GM23338 (cell line): ENCODE measurements around the gene FOXK2. TPM values are rescaled to one million over a fixed set of nuclear protein-coding genes. Genes with fewer than 3 reads are reported as not detected.

Experiments
- ATAC-seq: fragments of 200-7000 bp; cut with Tn5 transposase; 3 replicates; pipeline ENCODE4 v1.9.1; 2020
- DNase-seq: peaks from one replicate; pipeline ENCODE4 v3.0.0-alpha.2; 2015; ENCODE audit warnings: low spot score
- H2AFZ ChIP-seq: fragments of 200-600 bp; sonication (generic); 2 replicates; pipeline ENCODE4 v1.8.0; 2016; ENCODE audit warnings: antibody characterized with exemption, mild to moderate bottlenecking, moderate library complexity
- H3F3A ChIP-seq: fragments of 200-600 bp; sonication (generic); replicated peaks from 2 replicates; pipeline ENCODE4 v1.8.0; 2017; ENCODE audit warnings: antibody characterized with exemption, mixed run types, low read depth
- H3K27ac ChIP-seq: fragments of 200-600 bp; sonication (generic); 2 replicates; pipeline ENCODE4 v1.6.1; 2016; ENCODE audit warnings: low read depth
- H3K27me3 ChIP-seq: fragments of 200-600 bp; sonication (generic); 2 replicates; pipeline ENCODE4 v1.8.0; 2016; ENCODE audit warnings: mild to moderate bottlenecking, mixed run types, moderate library complexity; ENCODE audit not compliant: insufficient read depth
- H3K36me3 ChIP-seq: fragments of 200-600 bp; sonication (generic); 2 replicates; pipeline ENCODE4 v1.8.0; 2016; ENCODE audit warnings: mild to moderate bottlenecking; ENCODE audit not compliant: insufficient read depth
- H3K4me1 ChIP-seq: fragments of 200-600 bp; sonication (generic); 2 replicates; pipeline ENCODE4 v1.8.0; 2016; ENCODE audit warnings: mild to moderate bottlenecking, moderate library complexity; ENCODE audit not compliant: insufficient read depth
- H3K4me2 ChIP-seq: fragments of 200-600 bp; sonication (generic); 2 replicates; pipeline ENCODE4 v1.7.1; 2017; ENCODE audit warnings: mixed run types
- H3K4me3 ChIP-seq: fragments of 200-600 bp; sonication (generic); 2 replicates; pipeline ENCODE4 v1.6.1; 2016; ENCODE audit warnings: mixed run types
- H3K79me2 ChIP-seq: fragments of 200-600 bp; sonication (generic); replicated peaks from 2 replicates; pipeline ENCODE4 v1.8.0; 2017; ENCODE audit warnings: mild to moderate bottlenecking; ENCODE audit not compliant: insufficient read depth
- H3K9me2 ChIP-seq: fragments of 200-600 bp; sonication (generic); 2 replicates; pipeline ENCODE4 v1.8.0; 2017; ENCODE audit not compliant: insufficient read depth
- H4K20me1 ChIP-seq: fragments of 200-600 bp; sonication (generic); replicated peaks from 2 replicates; pipeline ENCODE4 v1.8.0; 2017; ENCODE audit warnings: mild to moderate bottlenecking; ENCODE audit not compliant: insufficient read depth
- H3K27ac Mint-ChIP-seq: 2 replicates; pipeline ENCODE4 v1.8.0; 2020; ENCODE audit warnings: inconsistent platforms, mild to moderate bottlenecking, moderate library complexity, mixed read lengths
- H3K27me3 Mint-ChIP-seq: 3 replicates; pipeline ENCODE4 v1.8.0; 2022; ENCODE audit warnings: low read depth, mild to moderate bottlenecking, moderate library complexity, mixed read lengths, inconsistent platforms; ENCODE audit not compliant: insufficient read depth, poor library complexity
- H3K36me3 Mint-ChIP-seq: 3 replicates; pipeline ENCODE4 v1.8.0; 2021; ENCODE audit warnings: low read depth, mild to moderate bottlenecking, inconsistent platforms, moderate library complexity, mixed read lengths
- H3K4me1 Mint-ChIP-seq: 3 replicates; pipeline ENCODE4 v1.8.0; 2020; ENCODE audit warnings: mild to moderate bottlenecking, inconsistent platforms, mixed read lengths
- H3K4me3 Mint-ChIP-seq: 3 replicates; pipeline ENCODE4 v1.8.0; 2021; ENCODE audit warnings: moderate library complexity, mild to moderate bottlenecking, inconsistent platforms, mixed read lengths
- H3K9me3 Mint-ChIP-seq: 3 replicates; pipeline ENCODE4 v1.8.0; 2020; ENCODE audit warnings: moderate library complexity, mild to moderate bottlenecking, inconsistent platforms, mixed read lengths
- CREB1 ChIP-seq: fragments of 250-450 bp; sonication (Bioruptor Pico); IDR thresholded peaks from 2 replicates; pipeline ENCODE4 v1.5.0; 2020; ENCODE audit warnings: low read depth, mild to moderate bottlenecking, moderate library complexity
- ETS1 ChIP-seq: IDR thresholded peaks from 2 replicates; pipeline ENCODE4 v1.6.1; 2016; ENCODE audit warnings: antibody characterized with exemption
- EZH2 ChIP-seq: fragments of 200-600 bp; sonication (generic); IDR thresholded peaks from one replicate; pipeline ENCODE4 v1.8.0; 2017; ENCODE audit warnings: antibody characterized with exemption, mild to moderate bottlenecking, low read depth; ENCODE audit not compliant: unreplicated experiment
- EZH2phosphoT487 ChIP-seq: fragments of 200-600 bp; sonication (generic); IDR thresholded peaks from one replicate; pipeline ENCODE4 v1.8.1; 2018; ENCODE audit warnings: antibody characterized with exemption; ENCODE audit not compliant: unreplicated experiment
- JUNB ChIP-seq: IDR thresholded peaks from one replicate; pipeline ENCODE4 v1.6.1; 2016; ENCODE audit warnings: antibody characterized with exemption; ENCODE audit not compliant: unreplicated experiment
- NANOG ChIP-seq: IDR thresholded peaks from 2 replicates; pipeline ENCODE4 v1.6.1; 2016; ENCODE audit warnings: antibody characterized with exemption, borderline replicate concordance
- POLR2AphosphoS5 ChIP-seq: IDR thresholded peaks from 2 replicates; pipeline ENCODE4 v1.6.1; 2016; ENCODE audit warnings: antibody characterized with exemption, low read depth
- STAT1 ChIP-seq: IDR thresholded peaks from one replicate; pipeline ENCODE4 v1.6.1; 2016; ENCODE audit warnings: antibody characterized with exemption; ENCODE audit not compliant: unreplicated experiment
- ZNF114 ChIP-seq: fragments of 250-450 bp; sonication (Bioruptor Pico); IDR thresholded peaks from 2 replicates; pipeline ENCODE4 v1.5.0; 2020; ENCODE audit warnings: mild to moderate bottlenecking, moderate library complexity
- ZNF331 ChIP-seq: fragments of 250-450 bp; sonication (Bioruptor Pico); IDR thresholded peaks from 2 replicates; pipeline ENCODE4 v1.5.0; 2020; ENCODE audit warnings: low read depth, mild to moderate bottlenecking, moderate library complexity
- polyA plus RNA-seq: library from polyadenylated mRNA; unstranded; fragments of >200 nt; fragmentation: Nextera tagmentation; extraction: Ambion mirVana; gene quantifications from 2 replicates; pipeline ENCODE4 v1.2.1, GENCODE V29; 2016
- total RNA-seq: library from RNA; depleted of rRNA; stranded (reverse); fragments of >200 nt; shearing (Covaris generic); gene quantifications from 2 replicates; pipeline ENCODE4 v1.2.3, GENCODE V29; 2014
- TF ChIP-seq, protein P1 (sequence below): IDR thresholded peaks from one replicate; pipeline ENCODE4 v1.6.1; 2018; ENCODE audit warnings: antibody characterized with exemption; ENCODE audit not compliant: unreplicated experiment
- TF ChIP-seq, protein P2 (sequence below), 2 experiments: fragments of 200-600 bp in 1 of 2; sonication (generic) in 1 of 2; conservative IDR thresholded peaks; 2 replicates each; pipeline versions ENCODE4 v1.5.1 to v1.6.1; 2016 to 2017; ENCODE audit warnings: antibody characterized with exemption in 2 of 2, low read depth in 2 of 2, mild to moderate bottlenecking in 2 of 2, moderate library complexity in 1 of 2
- TF ChIP-seq, protein P3 (sequence below): fragments of 250-450 bp; sonication (Bioruptor Pico); IDR thresholded peaks from 2 replicates; pipeline ENCODE4 v1.5.0; 2020; ENCODE audit warnings: mild to moderate bottlenecking, moderate library complexity

FOXK2 gene
- total and polyA plus RNA-seq, 2 experiments from 2014 or later = 12.3 to 66.0 TPM

DNA sequence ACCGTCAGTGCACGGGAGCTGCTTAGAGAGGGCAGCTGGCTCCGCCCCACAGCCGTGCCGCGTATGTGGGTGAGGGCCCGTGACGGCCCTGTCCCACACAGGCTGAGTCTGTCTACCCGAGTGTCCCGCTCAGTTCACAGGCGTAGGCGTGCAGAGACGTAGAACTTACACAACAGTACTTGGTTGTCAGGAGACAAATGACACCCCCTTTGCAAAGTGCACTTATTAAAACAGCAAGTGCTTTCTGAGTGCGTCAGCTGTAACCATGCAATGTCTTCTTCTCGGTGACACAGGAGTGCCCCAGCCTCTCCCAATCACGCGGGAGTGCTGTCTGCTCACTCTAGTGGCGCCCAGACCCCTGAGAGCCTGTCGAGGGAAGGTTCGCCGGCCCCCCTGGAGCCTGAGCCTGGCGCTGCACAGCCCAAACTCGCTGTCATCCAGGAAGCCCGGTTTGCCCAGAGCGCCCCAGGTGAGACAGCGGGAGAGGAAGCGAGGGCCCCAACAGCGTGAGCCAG, 64.2 kb downstream of the FOXK2 start:
- Histone ChIP-seq H3K4me3 (no peak overlapping the region), H3K27me3 (no peaks in the 10 kb centered on the region), H4K20me1 (peaks cover 19% of the 10 kb centered on the region), H3K4me2 (no peak overlapping the region), H3F3A (peaks cover 15% of the 10 kb centered on the region; the same call in 1 of the 2 replicates), H3K27ac (no peak overlapping the region), H3K36me3 (peaks cover 18% of the 10 kb centered on the region), H3K9me2 (no peaks in the 10 kb centered on the region), H3K4me1 (no peaks in the 10 kb centered on the region), H2AFZ (no peak overlapping the region), H3K79me2 (peaks cover 13% of the 10 kb centered on the region)
- Mint-ChIP-seq H3K4me3 (no peak overlapping the region), H3K27me3 (peaks cover 4% of the 10 kb centered on the region), H3K36me3 (peaks cover 68% of the 10 kb centered on the region), H3K9me3 (peaks cover 3% of the 10 kb centered on the region; the same call in 1 of the 3 replicates), H3K4me1 (no peaks in the 10 kb centered on the region; the same call in 2 of the 3 replicates), H3K27ac (no peak overlapping the region)
- TF ChIP-seq ZNF331 (CRISPR knock-in tag) = no peak
- no peak for TF ChIP-seq ZNF114 (CRISPR knock-in tag)
- TF ChIP-seq, protein P1, sequence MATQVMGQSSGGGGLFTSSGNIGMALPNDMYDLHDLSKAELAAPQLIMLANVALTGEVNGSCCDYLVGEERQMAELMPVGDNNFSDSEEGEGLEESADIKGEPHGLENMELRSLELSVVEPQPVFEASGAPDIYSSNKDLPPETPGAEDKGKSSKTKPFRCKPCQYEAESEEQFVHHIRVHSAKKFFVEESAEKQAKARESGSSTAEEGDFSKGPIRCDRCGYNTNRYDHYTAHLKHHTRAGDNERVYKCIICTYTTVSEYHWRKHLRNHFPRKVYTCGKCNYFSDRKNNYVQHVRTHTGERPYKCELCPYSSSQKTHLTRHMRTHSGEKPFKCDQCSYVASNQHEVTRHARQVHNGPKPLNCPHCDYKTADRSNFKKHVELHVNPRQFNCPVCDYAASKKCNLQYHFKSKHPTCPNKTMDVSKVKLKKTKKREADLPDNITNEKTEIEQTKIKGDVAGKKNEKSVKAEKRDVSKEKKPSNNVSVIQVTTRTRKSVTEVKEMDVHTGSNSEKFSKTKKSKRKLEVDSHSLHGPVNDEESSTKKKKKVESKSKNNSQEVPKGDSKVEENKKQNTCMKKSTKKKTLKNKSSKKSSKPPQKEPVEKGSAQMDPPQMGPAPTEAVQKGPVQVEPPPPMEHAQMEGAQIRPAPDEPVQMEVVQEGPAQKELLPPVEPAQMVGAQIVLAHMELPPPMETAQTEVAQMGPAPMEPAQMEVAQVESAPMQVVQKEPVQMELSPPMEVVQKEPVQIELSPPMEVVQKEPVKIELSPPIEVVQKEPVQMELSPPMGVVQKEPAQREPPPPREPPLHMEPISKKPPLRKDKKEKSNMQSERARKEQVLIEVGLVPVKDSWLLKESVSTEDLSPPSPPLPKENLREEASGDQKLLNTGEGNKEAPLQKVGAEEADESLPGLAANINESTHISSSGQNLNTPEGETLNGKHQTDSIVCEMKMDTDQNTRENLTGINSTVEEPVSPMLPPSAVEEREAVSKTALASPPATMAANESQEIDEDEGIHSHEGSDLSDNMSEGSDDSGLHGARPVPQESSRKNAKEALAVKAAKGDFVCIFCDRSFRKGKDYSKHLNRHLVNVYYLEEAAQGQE = no peak
- TF ChIP-seq ETS1 = no peak
- TF ChIP-seq POLR2AphosphoS5 = no peak
- TF ChIP-seq EZH2 = no peak
- TF ChIP-seq, protein P2, sequence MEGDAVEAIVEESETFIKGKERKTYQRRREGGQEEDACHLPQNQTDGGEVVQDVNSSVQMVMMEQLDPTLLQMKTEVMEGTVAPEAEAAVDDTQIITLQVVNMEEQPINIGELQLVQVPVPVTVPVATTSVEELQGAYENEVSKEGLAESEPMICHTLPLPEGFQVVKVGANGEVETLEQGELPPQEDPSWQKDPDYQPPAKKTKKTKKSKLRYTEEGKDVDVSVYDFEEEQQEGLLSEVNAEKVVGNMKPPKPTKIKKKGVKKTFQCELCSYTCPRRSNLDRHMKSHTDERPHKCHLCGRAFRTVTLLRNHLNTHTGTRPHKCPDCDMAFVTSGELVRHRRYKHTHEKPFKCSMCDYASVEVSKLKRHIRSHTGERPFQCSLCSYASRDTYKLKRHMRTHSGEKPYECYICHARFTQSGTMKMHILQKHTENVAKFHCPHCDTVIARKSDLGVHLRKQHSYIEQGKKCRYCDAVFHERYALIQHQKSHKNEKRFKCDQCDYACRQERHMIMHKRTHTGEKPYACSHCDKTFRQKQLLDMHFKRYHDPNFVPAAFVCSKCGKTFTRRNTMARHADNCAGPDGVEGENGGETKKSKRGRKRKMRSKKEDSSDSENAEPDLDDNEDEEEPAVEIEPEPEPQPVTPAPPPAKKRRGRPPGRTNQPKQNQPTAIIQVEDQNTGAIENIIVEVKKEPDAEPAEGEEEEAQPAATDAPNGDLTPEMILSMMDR (conservative IDR thresholded peaks at IDR 0.05; ENCODE audit: low read depth in 2 of 2) = no peak
- TF ChIP-seq EZH2phosphoT487 = no peak
- TF ChIP-seq STAT1 = no peak
- TF ChIP-seq, protein P3, sequence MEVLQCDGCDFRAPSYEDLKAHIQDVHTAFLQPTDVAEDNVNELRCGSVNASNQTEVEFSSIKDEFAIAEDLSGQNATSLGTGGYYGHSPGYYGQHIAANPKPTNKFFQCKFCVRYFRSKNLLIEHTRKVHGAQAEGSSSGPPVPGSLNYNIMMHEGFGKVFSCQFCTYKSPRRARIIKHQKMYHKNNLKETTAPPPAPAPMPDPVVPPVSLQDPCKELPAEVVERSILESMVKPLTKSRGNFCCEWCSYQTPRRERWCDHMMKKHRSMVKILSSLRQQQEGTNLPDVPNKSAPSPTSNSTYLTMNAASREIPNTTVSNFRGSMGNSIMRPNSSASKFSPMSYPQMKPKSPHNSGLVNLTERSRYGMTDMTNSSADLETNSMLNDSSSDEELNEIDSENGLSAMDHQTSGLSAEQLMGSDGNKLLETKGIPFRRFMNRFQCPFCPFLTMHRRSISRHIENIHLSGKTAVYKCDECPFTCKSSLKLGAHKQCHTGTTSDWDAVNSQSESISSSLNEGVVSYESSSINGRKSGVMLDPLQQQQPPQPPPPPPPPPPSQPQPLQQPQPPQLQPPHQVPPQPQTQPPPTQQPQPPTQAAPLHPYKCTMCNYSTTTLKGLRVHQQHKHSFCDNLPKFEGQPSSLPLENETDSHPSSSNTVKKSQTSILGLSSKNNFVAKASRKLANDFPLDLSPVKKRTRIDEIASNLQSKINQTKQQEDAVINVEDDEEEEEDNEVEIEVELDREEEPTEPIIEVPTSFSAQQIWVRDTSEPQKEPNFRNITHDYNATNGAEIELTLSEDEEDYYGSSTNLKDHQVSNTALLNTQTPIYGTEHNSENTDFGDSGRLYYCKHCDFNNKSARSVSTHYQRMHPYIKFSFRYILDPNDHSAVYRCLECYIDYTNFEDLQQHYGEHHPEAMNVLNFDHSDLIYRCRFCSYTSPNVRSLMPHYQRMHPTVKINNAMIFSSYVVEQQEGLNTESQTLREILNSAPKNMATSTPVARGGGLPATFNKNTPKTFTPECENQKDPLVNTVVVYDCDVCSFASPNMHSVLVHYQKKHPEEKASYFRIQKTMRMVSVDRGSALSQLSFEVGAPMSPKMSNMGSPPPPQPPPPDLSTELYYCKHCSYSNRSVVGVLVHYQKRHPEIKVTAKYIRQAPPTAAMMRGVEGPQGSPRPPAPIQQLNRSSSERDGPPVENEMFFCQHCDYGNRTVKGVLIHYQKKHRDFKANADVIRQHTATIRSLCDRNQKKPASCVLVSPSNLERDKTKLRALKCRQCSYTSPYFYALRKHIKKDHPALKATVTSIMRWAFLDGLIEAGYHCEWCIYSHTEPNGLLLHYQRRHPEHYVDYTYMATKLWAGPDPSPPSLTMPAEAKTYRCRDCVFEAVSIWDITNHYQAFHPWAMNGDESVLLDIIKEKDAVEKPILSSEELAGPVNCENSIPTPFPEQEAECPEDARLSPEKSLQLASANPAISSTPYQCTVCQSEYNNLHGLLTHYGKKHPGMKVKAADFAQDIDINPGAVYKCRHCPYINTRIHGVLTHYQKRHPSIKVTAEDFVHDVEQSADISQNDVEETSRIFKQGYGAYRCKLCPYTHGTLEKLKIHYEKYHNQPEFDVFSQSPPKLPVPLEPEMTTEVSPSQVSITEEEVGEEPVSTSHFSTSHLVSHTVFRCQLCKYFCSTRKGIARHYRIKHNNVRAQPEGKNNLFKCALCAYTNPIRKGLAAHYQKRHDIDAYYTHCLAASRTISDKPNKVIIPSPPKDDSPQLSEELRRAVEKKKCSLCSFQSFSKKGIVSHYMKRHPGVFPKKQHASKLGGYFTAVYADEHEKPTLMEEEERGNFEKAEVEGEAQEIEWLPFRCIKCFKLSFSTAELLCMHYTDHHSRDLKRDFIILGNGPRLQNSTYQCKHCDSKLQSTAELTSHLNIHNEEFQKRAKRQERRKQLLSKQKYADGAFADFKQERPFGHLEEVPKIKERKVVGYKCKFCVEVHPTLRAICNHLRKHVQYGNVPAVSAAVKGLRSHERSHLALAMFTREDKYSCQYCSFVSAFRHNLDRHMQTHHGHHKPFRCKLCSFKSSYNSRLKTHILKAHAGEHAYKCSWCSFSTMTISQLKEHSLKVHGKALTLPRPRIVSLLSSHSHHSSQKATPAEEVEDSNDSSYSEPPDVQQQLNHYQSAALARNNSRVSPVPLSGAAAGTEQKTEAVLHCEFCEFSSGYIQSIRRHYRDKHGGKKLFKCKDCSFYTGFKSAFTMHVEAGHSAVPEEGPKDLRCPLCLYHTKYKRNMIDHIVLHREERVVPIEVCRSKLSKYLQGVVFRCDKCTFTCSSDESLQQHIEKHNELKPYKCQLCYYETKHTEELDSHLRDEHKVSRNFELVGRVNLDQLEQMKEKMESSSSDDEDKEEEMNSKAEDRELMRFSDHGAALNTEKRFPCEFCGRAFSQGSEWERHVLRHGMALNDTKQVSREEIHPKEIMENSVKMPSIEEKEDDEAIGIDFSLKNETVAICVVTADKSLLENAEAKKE (CRISPR knock-in tag) = no peak
- TF ChIP-seq JUNB = no peak
- no peak for TF ChIP-seq NANOG
- TF ChIP-seq CREB1 (CRISPR knock-in tag) = no peak
- no peak for DNase-seq
- ATAC-seq = peak; percentile 51
